Transverse colon (tissue), 3 donors: ENCODE measurements around the gene RPS6KC1.

ENCODE experiments used
- POLR2A ChIP-seq: fragments of 450-650 bp; IDR thresholded peaks from one replicate; pipeline ENCODE4 v1.6.1; 2016; ENCODE audit warnings: antibody characterized with exemption, mild to moderate bottlenecking, moderate library complexity
- POLR2AphosphoS5 ChIP-seq, 3 donors: sonication (generic); formaldehyde crosslinking; IDR thresholded peaks; one replicate each; pipeline ENCODE4 v1.6.1; 2016; ENCODE audit warnings: antibody characterized with exemption in 3 of 3

GRCh38 chr1:213014642-213015041, 36.4 kb upstream of the RPS6KC1 start:
- TF ChIP-seq POLR2AphosphoS5 (IDR thresholded peaks at IDR 0.05), result no peak
- TF ChIP-seq POLR2A, result no peak
